PFSK-1 (cell line): Measurements from ENCODE around the gene C12orf54.

Experiments
- FOXP2 ChIP-seq: optimal IDR thresholded peaks from 2 replicates; pipeline ENCODE3; 2011; ENCODE audit warnings: borderline replicate concordance, control low read depth, inconsistent platforms; ENCODE audit not compliant: insufficient read depth; ENCODE audit errors: extremely low read length, extremely low read depth
- POLR2AphosphoS5 ChIP-seq: IDR thresholded peaks from 2 replicates; pipeline ENCODE4 v1.6.1; 2012; ENCODE audit warnings: low read depth, mild to moderate bottlenecking, control low read depth, low read length, moderate library complexity

DNA sequence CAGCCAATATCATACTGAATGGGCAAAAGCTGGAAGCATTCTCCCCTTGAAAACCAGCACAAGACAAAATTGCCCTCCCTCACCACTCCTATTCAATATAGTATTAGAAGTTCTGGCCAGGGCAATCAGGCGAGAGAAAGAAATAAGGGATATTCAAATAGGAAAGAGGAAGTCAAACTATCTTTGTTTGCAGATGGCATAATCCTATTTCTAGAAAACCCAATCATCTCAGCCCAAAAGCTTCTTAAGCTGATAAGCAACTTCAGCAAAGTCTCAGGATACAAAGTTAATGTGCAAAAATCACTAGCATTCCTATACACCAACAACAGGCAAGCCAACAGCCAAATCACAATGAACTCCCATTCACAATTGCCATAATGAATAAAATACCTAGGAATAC lies 30.9 kb upstream of the C12orf54 start:
- TF ChIP-seq FOXP2 (no peak), POLR2AphosphoS5 (no peak)
